PFSK-1 (cell line): ENCODE measurements around the gene SLC16A8.

Source experiments
- FOXP2 ChIP-seq: optimal IDR thresholded peaks from 2 replicates; pipeline ENCODE3; 2011; ENCODE audit warnings: borderline replicate concordance, control low read depth, inconsistent platforms; ENCODE audit not compliant: insufficient read depth; ENCODE audit errors: extremely low read length, extremely low read depth
- POLR2AphosphoS5 ChIP-seq: IDR thresholded peaks from 2 replicates; pipeline ENCODE4 v1.6.1; 2012; ENCODE audit warnings: low read depth, mild to moderate bottlenecking, control low read depth, low read length, moderate library complexity
- SIN3A ChIP-seq: IDR thresholded peaks from 2 replicates; pipeline ENCODE4 v1.6.1; 2012; ENCODE audit warnings: mild to moderate bottlenecking, low read length, moderate library complexity, borderline replicate concordance; ENCODE audit not compliant: insufficient read depth
- TAF1 ChIP-seq: IDR thresholded peaks from 2 replicates; pipeline ENCODE4 v1.6.1; 2012; ENCODE audit warnings: low read length, control low read depth, borderline replicate concordance; ENCODE audit not compliant: insufficient read depth
- TF ChIP-seq, protein P1 (sequence below), 2 experiments: IDR thresholded peaks; 2 replicates each; pipeline versions ENCODE4 v1.6.1 to v1.8.0; 2011 to 2012; ENCODE audit warnings: low read depth in 2 of 2, low read length in 2 of 2, control low read depth in 1 of 2, inconsistent platforms in 1 of 2, mild to moderate bottlenecking in 1 of 2, moderate library complexity in 1 of 2; ENCODE audit not compliant: insufficient read depth in 1 of 2

DNA sequence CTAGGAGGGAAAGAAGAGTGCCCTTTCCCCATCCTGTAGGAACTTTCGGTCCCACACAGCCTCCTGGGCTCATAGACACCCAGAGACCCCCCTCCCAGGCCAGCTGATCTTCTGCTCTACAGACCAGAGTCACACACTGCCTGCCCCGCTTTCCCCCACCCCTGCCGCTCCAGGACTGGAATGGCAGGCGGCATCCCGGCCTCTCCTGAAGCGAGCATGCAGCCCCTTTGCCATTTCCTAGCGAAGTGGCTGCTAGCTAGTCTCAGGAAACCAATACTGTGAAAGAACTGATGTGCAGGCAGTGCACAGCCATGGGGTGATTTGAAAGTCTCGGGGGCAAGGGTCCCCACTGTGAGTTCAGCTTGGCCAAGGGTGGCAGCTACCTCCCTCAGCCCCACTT, 18.4 kb downstream of the SLC16A8 start:
- TF ChIP-seq FOXP2 (no peak), SIN3A (no peak), POLR2AphosphoS5 (no peak), TAF1 (no peak)
- TF ChIP-seq, protein P1, sequence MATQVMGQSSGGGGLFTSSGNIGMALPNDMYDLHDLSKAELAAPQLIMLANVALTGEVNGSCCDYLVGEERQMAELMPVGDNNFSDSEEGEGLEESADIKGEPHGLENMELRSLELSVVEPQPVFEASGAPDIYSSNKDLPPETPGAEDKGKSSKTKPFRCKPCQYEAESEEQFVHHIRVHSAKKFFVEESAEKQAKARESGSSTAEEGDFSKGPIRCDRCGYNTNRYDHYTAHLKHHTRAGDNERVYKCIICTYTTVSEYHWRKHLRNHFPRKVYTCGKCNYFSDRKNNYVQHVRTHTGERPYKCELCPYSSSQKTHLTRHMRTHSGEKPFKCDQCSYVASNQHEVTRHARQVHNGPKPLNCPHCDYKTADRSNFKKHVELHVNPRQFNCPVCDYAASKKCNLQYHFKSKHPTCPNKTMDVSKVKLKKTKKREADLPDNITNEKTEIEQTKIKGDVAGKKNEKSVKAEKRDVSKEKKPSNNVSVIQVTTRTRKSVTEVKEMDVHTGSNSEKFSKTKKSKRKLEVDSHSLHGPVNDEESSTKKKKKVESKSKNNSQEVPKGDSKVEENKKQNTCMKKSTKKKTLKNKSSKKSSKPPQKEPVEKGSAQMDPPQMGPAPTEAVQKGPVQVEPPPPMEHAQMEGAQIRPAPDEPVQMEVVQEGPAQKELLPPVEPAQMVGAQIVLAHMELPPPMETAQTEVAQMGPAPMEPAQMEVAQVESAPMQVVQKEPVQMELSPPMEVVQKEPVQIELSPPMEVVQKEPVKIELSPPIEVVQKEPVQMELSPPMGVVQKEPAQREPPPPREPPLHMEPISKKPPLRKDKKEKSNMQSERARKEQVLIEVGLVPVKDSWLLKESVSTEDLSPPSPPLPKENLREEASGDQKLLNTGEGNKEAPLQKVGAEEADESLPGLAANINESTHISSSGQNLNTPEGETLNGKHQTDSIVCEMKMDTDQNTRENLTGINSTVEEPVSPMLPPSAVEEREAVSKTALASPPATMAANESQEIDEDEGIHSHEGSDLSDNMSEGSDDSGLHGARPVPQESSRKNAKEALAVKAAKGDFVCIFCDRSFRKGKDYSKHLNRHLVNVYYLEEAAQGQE (IDR thresholded peaks at IDR 0.05; ENCODE audit: insufficient read depth in 1 of 2, low read depth in 2 of 2, low read length in 2 of 2), result no peak
